H7 (cell line): ENCODE measurements around the gene ATP7A. TPM values are rescaled to one million over a fixed set of nuclear protein-coding genes. Genes with fewer than 3 reads are reported as not detected.
"Not testable (repeated sequence)": the region's sequence is repeated elsewhere in the genome, so short reads cannot be mapped to it uniquely, and the experiment has no call there.

Experiments
- DNase-seq: peaks from one replicate; pipeline ENCODE4 v3.0.0; 2012
- H3K27me3 ChIP-seq: 2 replicates; pipeline ENCODE4 v1.6.0; 2011; ENCODE audit warnings: mild to moderate bottlenecking, low read length; ENCODE audit not compliant: control insufficient read depth, insufficient read depth
- H3K36me3 ChIP-seq: replicated peaks from 2 replicates; pipeline ENCODE4 v1.5.1; 2011; ENCODE audit warnings: low read length; ENCODE audit not compliant: control insufficient read depth, insufficient read depth
- H3K4me3 ChIP-seq: 2 replicates; pipeline ENCODE4 v1.5.1; 2011; ENCODE audit warnings: low read depth, mild to moderate bottlenecking, control low read depth, low read length, moderate library complexity; ENCODE audit not compliant: insufficient read depth
- total RNA-seq: library from RNA; depleted of rRNA; stranded (reverse); fragments of >200 nt; shearing (Covaris generic); gene quantifications from 2 replicates; pipeline ENCODE4 v1.2.3, GENCODE V29; 2014

The ATP7A gene
- total RNA-seq, 1 experiment from 2014 or later = 2.1 TPM

- no peak for DNase-seq
- Histone ChIP-seq H3K4me3 (no peak overlapping the region), H3K27me3 (no peaks in the 10 kb centered on the region), H3K36me3 (no peaks in the 10 kb centered on the region)
Observed at GRCh38 chrX:78035061-78035460, 124.6 kb downstream of the ATP7A start.

GRCh38 chrX:78037881-78038280, 127.4 kb downstream of the ATP7A start:
- Histone ChIP-seq H3K27me3 (no peaks in the 10 kb centered on the region), H3K4me3 (no peak overlapping the region), H3K36me3 (no peaks in the 10 kb centered on the region)
- no peak for DNase-seq

DNA sequence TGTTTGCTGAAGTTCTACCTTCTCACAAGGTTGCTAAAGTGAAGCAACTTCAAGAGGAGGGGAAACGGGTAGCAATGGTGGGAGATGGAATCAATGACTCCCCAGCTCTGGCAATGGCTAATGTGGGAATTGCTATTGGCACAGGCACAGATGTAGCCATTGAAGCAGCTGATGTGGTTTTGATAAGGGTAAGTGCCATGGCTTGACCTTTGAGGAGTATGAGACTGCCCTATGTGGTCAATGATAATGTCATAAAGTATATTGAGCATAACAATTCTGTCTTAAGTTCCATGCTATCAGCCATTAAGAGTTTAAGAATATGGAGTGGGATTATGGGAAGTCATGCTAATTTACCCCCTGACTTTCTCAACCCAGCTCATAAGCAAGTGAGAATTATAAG, 132.1 kb downstream of the ATP7A start:
- H3K4me3 ChIP-seq = no peak overlapping the region
- no peaks in the 10 kb centered on the region for H3K27me3 ChIP-seq
- H3K36me3 ChIP-seq = no peaks in the 10 kb centered on the region
- no peak for DNase-seq

DNA sequence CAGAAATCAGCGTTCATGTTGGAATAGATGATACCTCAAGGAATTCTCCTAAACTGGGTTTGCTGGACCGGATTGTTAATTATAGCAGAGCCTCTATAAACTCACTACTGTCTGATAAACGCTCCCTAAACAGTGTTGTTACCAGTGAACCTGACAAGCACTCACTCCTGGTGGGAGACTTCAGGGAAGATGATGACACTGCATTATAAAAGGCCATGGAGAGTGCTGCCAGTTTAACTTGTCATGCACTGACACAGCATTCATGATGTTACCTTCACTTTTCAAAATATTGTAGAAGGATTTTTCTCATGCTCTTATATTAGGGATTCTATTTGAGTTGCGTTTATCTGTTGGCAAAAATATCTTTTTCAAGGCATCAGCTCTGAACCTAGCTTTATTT, 135.9 kb downstream of the ATP7A start:
- no peak overlapping the region for H3K4me3 ChIP-seq
- DNase-seq = no peak
- no peaks in the 10 kb centered on the region for H3K27me3 ChIP-seq
- no peaks in the 10 kb centered on the region for H3K36me3 ChIP-seq

GRCh38 chrX:78048052-78048451, 137.6 kb downstream of the ATP7A start:
- H3K4me3 ChIP-seq = no peak overlapping the region
- DNase-seq = no peak
- no peaks in the 10 kb centered on the region for H3K27me3 ChIP-seq
- H3K36me3 ChIP-seq = no peaks in the 10 kb centered on the region

DNA sequence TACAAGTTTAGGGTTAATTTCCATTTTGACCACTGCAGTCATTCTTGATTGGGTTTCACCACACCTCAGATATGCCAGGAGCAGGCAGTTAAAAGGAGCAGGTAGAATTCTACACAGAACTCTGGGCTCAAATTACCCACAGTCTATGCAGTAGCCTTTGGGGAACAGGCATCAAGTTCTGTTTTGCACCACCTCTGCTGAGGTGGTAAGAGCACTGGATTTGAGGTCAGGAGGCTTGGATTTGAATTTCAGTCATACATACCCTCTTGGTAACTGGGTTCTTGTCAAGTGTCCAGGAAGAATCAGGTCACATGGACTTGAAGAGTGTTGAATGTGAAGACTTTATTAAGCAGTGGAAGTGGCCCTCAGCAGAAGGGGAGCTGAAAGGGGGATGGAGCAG, 153.2 kb downstream of the ATP7A start:
- Histone ChIP-seq H3K4me3 (no peak overlapping the region), H3K36me3 (no peaks in the 10 kb centered on the region), H3K27me3 (no peaks in the 10 kb centered on the region)
- no peak for DNase-seq

- H3K4me3 ChIP-seq = no peak overlapping the region
- no peaks in the 10 kb centered on the region for H3K27me3 ChIP-seq
- H3K36me3 ChIP-seq = no peaks in the 10 kb centered on the region
- DNase-seq = no peak
Observed at GRCh38 chrX:78064152-78064551, 153.7 kb downstream of the ATP7A start.

DNA sequence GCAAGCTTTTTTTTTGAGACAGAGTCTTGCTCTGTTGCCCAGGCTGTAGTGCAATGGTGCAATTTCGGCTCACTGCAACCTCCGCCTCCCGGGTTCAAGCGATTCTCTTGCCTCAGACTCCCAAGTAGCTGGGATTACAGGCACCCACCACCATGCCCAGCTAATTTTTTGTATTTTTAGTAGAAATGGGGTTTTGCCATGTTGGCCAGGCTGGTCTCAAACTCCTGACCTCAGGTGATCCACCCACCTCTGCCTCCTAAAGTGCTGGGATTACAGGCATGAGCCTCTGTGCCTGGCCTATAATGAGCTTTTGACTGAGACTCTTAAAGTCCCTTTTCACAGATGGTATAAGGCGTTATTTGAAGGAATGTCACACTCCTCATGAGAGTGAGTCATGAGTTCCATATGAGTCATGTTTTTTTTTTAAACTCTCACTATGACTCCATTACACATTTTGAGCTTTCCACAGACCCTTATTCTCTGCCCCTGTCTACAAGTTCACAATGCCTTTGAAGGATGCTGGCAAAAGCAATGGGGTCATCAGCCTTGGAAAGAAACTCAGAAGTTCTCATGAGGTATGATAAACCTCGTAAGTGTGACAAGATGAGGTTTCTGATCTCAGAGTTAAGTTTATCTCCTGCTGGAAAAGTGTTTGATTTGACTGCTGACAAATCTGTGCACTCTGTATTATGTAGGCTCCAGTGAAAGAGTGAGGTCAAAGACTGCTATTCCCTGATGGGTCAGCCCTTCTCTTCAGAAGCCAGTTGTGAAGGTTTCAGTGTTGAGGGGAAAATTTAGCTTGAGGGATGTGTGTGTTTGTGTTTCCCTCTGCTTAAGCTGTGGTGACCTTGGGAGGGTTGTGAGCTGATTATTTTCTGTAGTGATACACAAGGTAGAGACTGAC, 154.5 kb downstream of the ATP7A start:
- not testable (repeated sequence) for H3K27me3 ChIP-seq, H3K36me3 ChIP-seq, H3K4me3 ChIP-seq, DNase-seq

DNA sequence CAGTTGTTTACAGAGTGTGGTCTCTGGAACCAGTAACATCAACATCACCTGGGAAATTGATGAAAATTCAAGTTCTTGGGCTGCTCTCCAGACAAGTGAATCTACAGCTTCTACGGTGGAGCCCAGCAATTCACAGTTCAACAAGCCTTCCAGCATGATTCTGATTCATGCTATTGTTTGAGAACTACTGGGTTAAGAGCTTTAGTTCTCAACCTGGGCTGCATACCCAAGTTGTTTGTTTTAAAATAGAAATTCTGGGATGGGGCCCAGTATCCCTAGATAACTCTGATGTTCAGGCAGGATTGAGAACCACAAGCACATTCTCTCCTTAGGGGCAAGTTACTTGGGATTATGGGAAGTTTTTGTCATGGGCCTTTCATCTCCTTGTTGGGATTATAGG, 155.6 kb downstream of the ATP7A start:
- Histone ChIP-seq H3K36me3 (no peaks in the 10 kb centered on the region), H3K4me3 (no peak overlapping the region), H3K27me3 (no peaks in the 10 kb centered on the region)
- DNase-seq = no peak

DNA sequence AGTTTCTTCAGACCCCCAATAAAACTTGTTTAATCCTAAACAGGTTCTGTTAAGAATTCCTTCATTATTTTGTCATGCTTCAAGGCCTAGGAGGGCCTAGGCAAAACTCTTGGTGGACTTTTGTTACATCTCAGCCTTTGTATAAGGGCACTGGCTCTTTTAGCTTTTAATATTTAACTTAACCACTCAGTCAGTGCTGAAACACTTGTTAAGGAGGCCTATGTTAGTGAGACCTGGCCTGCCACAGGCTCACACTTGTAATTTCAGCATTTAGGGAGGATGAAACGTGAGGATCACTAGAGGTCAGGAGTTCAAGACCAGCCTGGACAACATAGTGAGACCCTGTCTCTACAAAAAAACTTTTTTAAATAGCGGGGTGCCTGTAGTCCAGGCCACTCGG, 160.8 kb downstream of the ATP7A start:
- no peak for DNase-seq
- H3K27me3 ChIP-seq = no peaks in the 10 kb centered on the region
- H3K36me3 ChIP-seq = no peaks in the 10 kb centered on the region
- no peak overlapping the region for H3K4me3 ChIP-seq

GRCh38 chrX:78073147-78074077, 162.9 kb downstream of the ATP7A start:
- not testable (repeated sequence) for DNase-seq, H3K4me3 ChIP-seq, H3K27me3 ChIP-seq, H3K36me3 ChIP-seq

GRCh38 chrX:78074088-78074487, 163.6 kb downstream of the ATP7A start:
- Histone ChIP-seq H3K36me3 (no peaks in the 10 kb centered on the region), H3K27me3 (no peaks in the 10 kb centered on the region), H3K4me3 (no peak overlapping the region)
- DNase-seq = no peak

DNA sequence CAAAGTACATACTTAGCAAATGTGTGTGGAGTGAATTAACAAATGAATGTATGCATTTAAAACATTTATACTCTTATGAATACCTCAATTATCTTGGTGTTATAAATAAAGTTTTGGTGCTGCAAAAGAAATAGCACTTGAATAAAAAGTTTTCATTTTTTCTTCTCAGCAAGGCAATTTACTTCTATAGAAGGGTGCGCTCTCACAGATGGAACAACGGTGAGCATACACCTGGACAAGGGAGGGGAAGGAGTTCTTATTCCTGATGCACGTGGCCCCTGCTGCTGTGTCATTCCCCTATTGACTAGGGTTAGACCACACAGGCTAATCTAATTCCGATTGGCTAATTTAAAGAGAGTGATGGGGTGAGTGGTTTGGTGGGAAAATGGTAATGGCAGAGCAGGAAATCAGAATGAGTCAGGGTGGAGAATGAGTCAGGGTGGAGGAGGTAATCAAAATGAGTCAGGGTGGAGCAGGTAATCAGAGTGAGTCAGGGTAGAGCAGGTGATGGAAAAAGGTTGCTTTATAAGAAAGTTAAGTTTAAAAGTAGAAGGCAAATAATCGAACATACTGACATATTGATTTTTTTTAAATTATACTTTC, 165.4 kb downstream of the ATP7A start:
- Histone ChIP-seq H3K27me3 (no peaks in the 10 kb centered on the region), H3K36me3 (no peaks in the 10 kb centered on the region), H3K4me3 (no peak overlapping the region)
- no peak for DNase-seq

DNA sequence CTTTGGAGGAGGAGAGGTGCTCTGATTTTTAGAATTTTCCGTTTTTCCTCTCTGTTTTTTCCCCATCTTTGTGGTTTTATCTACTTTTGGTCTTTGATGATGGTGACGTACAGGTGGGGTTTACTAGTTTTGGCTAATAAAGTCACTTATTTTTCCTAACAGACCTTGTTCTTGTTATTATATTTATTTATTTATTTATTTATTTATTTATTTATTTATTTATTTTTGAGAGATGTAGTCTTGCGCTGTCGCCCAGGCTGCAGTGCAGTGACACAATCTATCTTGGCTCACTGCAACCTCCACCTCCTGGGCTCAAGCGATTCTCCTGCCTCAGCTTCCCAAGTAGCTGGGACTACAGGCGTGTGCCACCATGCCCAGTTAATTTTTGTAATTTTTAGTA, 170.9 kb downstream of the ATP7A start:
- H3K27me3 ChIP-seq, DNase-seq, H3K4me3 ChIP-seq, H3K36me3 ChIP-seq: not testable (repeated sequence)
